MM.1S (cell line): Measurements from ENCODE around the gene ITGB5.

ENCODE experiments used
- DNase-seq: peaks from one replicate; pipeline ENCODE4 v3.0.0-alpha.2; 2015
- H2AFZ ChIP-seq: fragments of 300-600 bp; sonication (generic); 2 replicates; pipeline ENCODE4 v1.6.0; 2016; ENCODE audit warnings: antibody characterized with exemption, low read length
- H3F3A ChIP-seq: fragments of 300-600 bp; sonication (generic); 2 replicates; pipeline ENCODE4 v1.6.1; 2016; ENCODE audit warnings: mild to moderate bottlenecking, antibody characterized with exemption, low read length, moderate library complexity, mixed read lengths; ENCODE audit not compliant: insufficient read depth
- H3K27ac ChIP-seq: fragments of 300-600 bp; sonication (generic); 2 replicates; pipeline ENCODE4 v1.5.1; 2016; ENCODE audit warnings: mild to moderate bottlenecking, low read length
- H3K27me3 ChIP-seq: fragments of 300-600 bp; sonication (generic); replicated peaks from 2 replicates; pipeline ENCODE4 v1.6.0; 2016; ENCODE audit warnings: low read length; ENCODE audit not compliant: insufficient read depth
- H3K36me3 ChIP-seq: fragments of 300-600 bp; sonication (generic); replicated peaks from 2 replicates; pipeline ENCODE4 v1.6.1; 2016; ENCODE audit warnings: mild to moderate bottlenecking, low read length, mixed read lengths; ENCODE audit not compliant: insufficient read depth
- H3K4me1 ChIP-seq: fragments of 300-600 bp; sonication (generic); 2 replicates; pipeline ENCODE4 v1.6.1; 2016; ENCODE audit warnings: low read length, mixed read lengths
- H3K4me2 ChIP-seq: fragments of 300-600 bp; sonication (generic); 2 replicates; pipeline ENCODE4 v1.6.0; 2016; ENCODE audit warnings: low read depth, low read length
- H3K4me3 ChIP-seq: fragments of 300-600 bp; sonication (generic); 2 replicates; pipeline ENCODE4 v1.5.1; 2016; ENCODE audit warnings: low read length, mixed read lengths
- H3K79me2 ChIP-seq: fragments of 300-600 bp; sonication (generic); 2 replicates; pipeline ENCODE4 v1.6.1; 2016; ENCODE audit warnings: mixed run types, low read length, mixed read lengths
- H3K9ac ChIP-seq: fragments of 300-600 bp; sonication (generic); 2 replicates; pipeline ENCODE4 v1.6.1; 2016; ENCODE audit warnings: low read length, mixed read lengths
- H3K9me2 ChIP-seq: fragments of 300-600 bp; sonication (generic); replicated peaks from 2 replicates; pipeline ENCODE4 v1.6.1; 2016; ENCODE audit warnings: mild to moderate bottlenecking, low read length, mixed read lengths; ENCODE audit not compliant: insufficient read depth
- H3K9me3 ChIP-seq: fragments of 300-600 bp; sonication (generic); replicated peaks from 2 replicates; pipeline ENCODE4 v1.6.1; 2016; ENCODE audit warnings: mild to moderate bottlenecking, low read length, mixed read lengths; ENCODE audit not compliant: insufficient read depth
- H4K20me1 ChIP-seq: fragments of 300-600 bp; sonication (generic); 2 replicates; pipeline ENCODE4 v1.6.1; 2016; ENCODE audit warnings: mild to moderate bottlenecking, low read length, moderate library complexity, mixed read lengths; ENCODE audit not compliant: insufficient read depth
- EZH2 ChIP-seq: fragments of 300-600 bp; sonication (generic); optimal IDR thresholded peaks from 2 replicates; pipeline ENCODE3; 2017; ENCODE audit warnings: low read depth, mild to moderate bottlenecking, antibody characterized with exemption, low read length, mixed read lengths
- EZH2phosphoT487 ChIP-seq: fragments of 300-600 bp; sonication (generic); IDR thresholded peaks from 2 replicates; pipeline ENCODE4 v1.6.1; 2018; ENCODE audit warnings: antibody characterized with exemption, low read length
- TF ChIP-seq, protein P1 (sequence below): fragments of 300-600 bp; sonication (generic); IDR thresholded peaks from 2 replicates; pipeline ENCODE4 v1.5.1; 2016; ENCODE audit warnings: antibody characterized with exemption, low read length, mixed read lengths

ITGB5 gene

DNA sequence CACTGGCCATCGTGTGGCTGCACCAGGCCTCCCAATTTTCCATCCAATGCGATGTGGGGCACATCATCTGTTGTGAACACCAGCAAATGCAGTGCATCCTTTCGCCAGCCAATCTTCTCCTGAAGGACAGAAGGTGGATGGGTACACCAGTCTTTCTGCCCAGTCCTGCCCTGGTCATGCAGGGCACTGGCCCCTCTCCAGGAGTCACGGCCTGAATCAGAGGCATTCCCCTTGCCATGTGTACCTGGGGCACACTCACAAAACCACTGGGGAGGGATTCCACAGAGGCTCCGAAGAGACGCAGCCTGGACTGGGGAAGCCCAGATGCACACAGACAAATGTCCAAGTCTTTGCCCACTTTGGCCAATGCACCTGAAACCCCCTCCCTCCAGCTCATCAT is 65.8 kb downstream of the ITGB5 start:
- Histone ChIP-seq H3K4me3 (no peak overlapping the region), H2AFZ (no peak overlapping the region), H3K79me2 (no peaks in the 10 kb centered on the region), H3K9me3 (no peaks in the 10 kb centered on the region), H3K9ac (no peak overlapping the region), H3K36me3 (no peaks in the 10 kb centered on the region; the same call in 1 of the 2 replicates), H3K4me1 (no peaks in the 10 kb centered on the region), H3F3A (no peaks in the 10 kb centered on the region), H3K9me2 (no peaks in the 10 kb centered on the region), H3K27ac (no peak overlapping the region), H4K20me1 (no peaks in the 10 kb centered on the region), H3K27me3 (no peaks in the 10 kb centered on the region), H3K4me2 (no peak overlapping the region)
- TF ChIP-seq, protein P1, sequence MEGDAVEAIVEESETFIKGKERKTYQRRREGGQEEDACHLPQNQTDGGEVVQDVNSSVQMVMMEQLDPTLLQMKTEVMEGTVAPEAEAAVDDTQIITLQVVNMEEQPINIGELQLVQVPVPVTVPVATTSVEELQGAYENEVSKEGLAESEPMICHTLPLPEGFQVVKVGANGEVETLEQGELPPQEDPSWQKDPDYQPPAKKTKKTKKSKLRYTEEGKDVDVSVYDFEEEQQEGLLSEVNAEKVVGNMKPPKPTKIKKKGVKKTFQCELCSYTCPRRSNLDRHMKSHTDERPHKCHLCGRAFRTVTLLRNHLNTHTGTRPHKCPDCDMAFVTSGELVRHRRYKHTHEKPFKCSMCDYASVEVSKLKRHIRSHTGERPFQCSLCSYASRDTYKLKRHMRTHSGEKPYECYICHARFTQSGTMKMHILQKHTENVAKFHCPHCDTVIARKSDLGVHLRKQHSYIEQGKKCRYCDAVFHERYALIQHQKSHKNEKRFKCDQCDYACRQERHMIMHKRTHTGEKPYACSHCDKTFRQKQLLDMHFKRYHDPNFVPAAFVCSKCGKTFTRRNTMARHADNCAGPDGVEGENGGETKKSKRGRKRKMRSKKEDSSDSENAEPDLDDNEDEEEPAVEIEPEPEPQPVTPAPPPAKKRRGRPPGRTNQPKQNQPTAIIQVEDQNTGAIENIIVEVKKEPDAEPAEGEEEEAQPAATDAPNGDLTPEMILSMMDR, result no peak
- TF ChIP-seq EZH2phosphoT487, result no peak
- TF ChIP-seq EZH2, result no peak
- no peak for DNase-seq

DNA sequence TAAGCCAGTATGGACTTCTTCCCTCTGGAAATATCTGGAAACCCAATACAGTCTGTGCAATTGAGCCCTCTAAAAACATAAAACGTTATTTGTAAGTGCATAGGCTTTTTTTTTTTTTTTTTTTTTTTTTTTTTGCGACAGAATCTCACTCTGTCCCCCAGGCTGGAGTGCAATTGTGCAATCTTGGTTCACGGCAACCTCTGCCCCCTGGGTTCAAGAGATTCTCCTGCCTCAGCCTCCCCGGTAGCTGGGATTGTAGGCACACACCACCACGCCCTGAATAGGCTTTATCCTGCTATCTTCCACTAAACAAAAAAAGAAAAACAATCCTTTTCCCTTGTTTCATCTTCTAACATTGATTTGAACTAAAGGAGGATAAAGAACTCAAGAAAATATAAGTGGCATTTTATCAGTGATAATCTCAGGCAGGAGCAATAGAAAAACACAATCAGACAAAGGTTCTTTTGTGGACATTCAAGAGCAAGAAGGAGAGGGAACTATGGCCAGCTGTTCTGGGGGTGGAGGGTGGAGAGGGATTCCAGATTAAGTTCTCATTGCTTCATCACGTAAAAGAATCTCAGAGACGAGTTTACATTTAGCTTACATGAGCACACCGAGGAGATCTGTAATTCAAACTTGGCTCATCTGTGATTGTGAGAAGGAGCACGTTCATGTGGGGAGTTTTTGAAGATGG is 68.6 kb downstream of the ITGB5 start:
- Histone ChIP-seq H3K36me3 (no peaks in the 10 kb centered on the region; the same call in 1 of the 2 replicates), H3K79me2 (no peaks in the 10 kb centered on the region), H3K27me3 (no peaks in the 10 kb centered on the region), H3F3A (no peaks in the 10 kb centered on the region), H3K4me1 (no peaks in the 10 kb centered on the region), H3K9me3 (no peaks in the 10 kb centered on the region), H3K4me3 (no peak overlapping the region), H3K9ac (no peak overlapping the region), H4K20me1 (no peaks in the 10 kb centered on the region), H3K4me2 (no peak overlapping the region), H2AFZ (no peak overlapping the region), H3K9me2 (no peaks in the 10 kb centered on the region), H3K27ac (no peak overlapping the region)
- DNase-seq, result no peak
- TF ChIP-seq EZH2 (no peak), EZH2phosphoT487 (no peak)
- TF ChIP-seq, protein P1, result no peak

DNA sequence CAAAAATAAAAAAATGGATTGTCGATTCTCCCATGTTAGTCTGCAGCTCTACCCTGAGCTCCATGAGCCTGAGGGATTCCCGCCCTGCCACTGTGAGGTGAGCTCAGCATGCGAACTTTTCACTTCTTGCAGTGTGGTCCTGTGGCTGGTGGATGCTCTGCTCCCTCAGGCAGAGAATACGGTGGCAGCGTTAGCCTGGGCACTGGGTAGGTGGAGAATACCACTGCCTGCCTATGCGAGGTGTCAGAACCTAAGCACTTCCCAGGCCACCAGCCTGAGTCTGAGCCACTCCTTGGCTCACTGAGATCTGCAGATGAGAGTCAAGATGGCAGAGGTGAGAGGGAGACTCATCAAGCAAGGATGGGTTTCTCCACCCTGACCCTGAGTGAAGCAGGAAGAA is 70.1 kb downstream of the ITGB5 start:
- H3K9me2 ChIP-seq, result no peaks in the 10 kb centered on the region
- no peak for DNase-seq
- H3K27me3 ChIP-seq, result no peaks in the 10 kb centered on the region
- H4K20me1 ChIP-seq, result no peaks in the 10 kb centered on the region
- H2AFZ ChIP-seq, result no peak overlapping the region
- no peaks in the 10 kb centered on the region; the same call in 1 of the 2 replicates for H3K36me3 ChIP-seq
- no peak overlapping the region for H3K4me2 ChIP-seq
- H3K4me3 ChIP-seq, result no peak overlapping the region
- no peaks in the 10 kb centered on the region for H3K4me1 ChIP-seq
- H3K9ac ChIP-seq, result no peak overlapping the region
- TF ChIP-seq EZH2 (no peak), EZH2phosphoT487 (no peak)
- TF ChIP-seq, protein P1, result no peak
- H3K79me2 ChIP-seq, result no peaks in the 10 kb centered on the region
- H3K27ac ChIP-seq, result no peak overlapping the region
- H3K9me3 ChIP-seq, result no peaks in the 10 kb centered on the region
- no peaks in the 10 kb centered on the region for H3F3A ChIP-seq
